Adrenal gland (tissue), 19 donors: ENCODE measurements around the gene MFSD11. TPM values are rescaled to one million over a fixed set of nuclear protein-coding genes. Genes with fewer than 3 reads are reported as not detected.

Experiments
- DNase-seq, 7 donors: peaks; one replicate each; pipeline ENCODE4 v3.0.0-alpha.2; 2019 to 2020
- H3K27ac ChIP-seq, 5 donors: fragments of 200-600 bp; sonication (generic) in 4 of 5; 1 replicate in 3 of 5; 2 replicates in 2 of 5; pipeline versions ENCODE4 v1.5.1 to v1.8.0; 2016 to 2020; ENCODE audit warnings: mild to moderate bottlenecking in 1 of 5
- H3K27me3 ChIP-seq: fragments of 200-600 bp; 2 replicates; pipeline ENCODE4 v1.8.0; 2021
- H3K36me3 ChIP-seq, 2 donors: fragments of 200-600 bp; replicated peaks in 1 of 2; 1 replicate in 1 of 2; 2 replicates in 1 of 2; pipeline versions ENCODE4 v1.5.1 to v1.8.0; 2018 to 2022
- H3K4me1 ChIP-seq, 2 donors: fragments of 200-600 bp; replicated peaks in 1 of 2; 1 replicate in 1 of 2; 2 replicates in 1 of 2; pipeline versions ENCODE4 v1.5.1 to v1.8.0; 2018 to 2021
- H3K4me3 ChIP-seq, 4 donors: fragments of 200-600 bp; sonication (generic) in 3 of 4; one replicate each; pipeline ENCODE4 v1.5.1; 2016 to 2018
- H3K9me3 ChIP-seq, 3 donors: fragments of 200-600 bp; sonication (generic) in 1 of 3; replicated peaks in 1 of 3; 1 replicate in 2 of 3; 2 replicates in 1 of 3; pipeline versions ENCODE4 v1.5.1 to v1.8.0; 2016 to 2021
- CTCF ChIP-seq, 6 experiments: fragments of 450-650 bp in 4 of 6; fragments of 200-600 bp in 2 of 6; sonication (generic) in 1 of 6; IDR thresholded peaks; 1 replicate in 5 of 6; 2 replicates in 1 of 6; pipeline versions ENCODE4 v1.5.1 to v1.8.0; 2016 to 2021; ENCODE audit warnings: antibody characterized with exemption in 6 of 6, mild to moderate bottlenecking in 2 of 6, moderate library complexity in 1 of 6
- POLR2A ChIP-seq, 2 donors: fragments of 450-650 bp; IDR thresholded peaks; one replicate each; pipeline ENCODE4 v1.6.1; 2017; ENCODE audit warnings: antibody characterized with exemption in 2 of 2, mild to moderate bottlenecking in 2 of 2, moderate library complexity in 1 of 2
- WGBS, 4 donors: extraction: QIAGEN DNeasy Blood & Tissue Kit in 2 of 4; methylation state at CpG; one replicate each; pipeline versions ENCODE4 v1.1.5 to v1.1.7; 2013 to 2017; 5-methylcytosine and 5-hydroxymethylcytosine counted together
- intact Hi-C, 2 donors: fragments of 100-400 bp; cut with DNase I; formaldehyde crosslinking; loops; one replicate each; pipeline versions ENCODE4 v1.14.1 to v1.15.0; 2022 to 2023
- long read RNA-seq, 10 donors: library from polyadenylated mRNA in 3 of 10; unstranded in 2 of 10; stranded (forward) in 1 of 10; transcript quantifications; one replicate each; pipeline ENCODE4 v2.0.0 and lab custom pipeline, GENCODE V29; 2021 to 2026
- polyA plus RNA-seq, 3 donors: library from polyadenylated mRNA; stranded (reverse); fragments of 200-250 nt in 2 of 3; fragments of 350-450 nt in 1 of 3; fragmentation: Illumina TruSeq in 1 of 3; extraction: RNeasy Lipid Tissue Mini Kit (QIAGEN cat#74804) in 1 of 3; gene quantifications; one replicate each; pipeline ENCODE4 v1.2.3, GENCODE V29; 2013 to 2014
- total RNA-seq, 9 donors: library from RNA; depleted of rRNA in 4 of 9; stranded (reverse); fragments of >200 nt in 4 of 9; fragments of 120-200 nt in 1 of 9; fragmentation: NEBNext Ultra II Directional in 1 of 9; extraction: Animal tissue kit (Norgen Biotek cat#: 25700) in 1 of 9; gene quantifications; one replicate each; pipeline versions ENCODE4 v1.1.0 to v1.2.4, GENCODE V29; 2013 to 2023
- donor health status: healthy with polysubstance abuse.
- donor health status: Bipolar disorder and iron deficiency.
- donor health status: DM: yes; HTN: yes; CAD: no.
- donor health status: DM: no; HTN: no; CAD: no.
- donor health status: DM: no; HTN: no; CAD: no.
- donor health status: DM: yes; HTN: yes; CAD: no.

MFSD11 gene
- total RNA-seq: 10 to 100 TPM; 24.2 to 50.0 (median 32.4) TPM
- 10 to 100 TPM in 2 of 3 donors, 1 to 10 TPM in 1; 9.4 to 20.4 (median 11.8) TPM for polyA plus RNA-seq
- long read RNA-seq, donor 1, partial matches to known transcripts: 0 of 4 reads
- long read RNA-seq, donor 1, other reads (novel, unspliced or antisense): 0 of 4 reads
- long read RNA-seq, donor 2, partial matches to known transcripts: 0 of 4 reads
- long read RNA-seq, donor 2, other reads (novel, unspliced or antisense): 0 of 4 reads
- long read RNA-seq, donor 3, partial matches to known transcripts: 0 of 4 reads
- long read RNA-seq, donor 3, other reads (novel, unspliced or antisense): 0 of 4 reads
- long read RNA-seq, donor 4, partial matches to known transcripts: 2 of 14 reads
- long read RNA-seq, donor 4, other reads (novel, unspliced or antisense): 5 of 14 reads
- long read RNA-seq, donor 5, transcript MFSD11-217 (14 exons, 1,891 nt): minor isoform, 10 of 62 reads
- long read RNA-seq, donor 5, transcript MFSD11-220 (14 exons, 2,850 nt): minor isoform, 9 of 62 reads
- long read RNA-seq, donor 5, transcript MFSD11-211 (13 exons, 3,612 nt): major isoform, 18 of 62 reads
- long read RNA-seq, donor 5, partial matches to known transcripts: 3 of 62 reads
- long read RNA-seq, donor 5, other reads (novel, unspliced or antisense): 19 of 62 reads
- long read RNA-seq, donor 6, partial matches to known transcripts: 2 of 9 reads
- long read RNA-seq, donor 6, other reads (novel, unspliced or antisense): 0 of 9 reads
- long read RNA-seq, donor 7, partial matches to known transcripts: 0 of 4 reads
- long read RNA-seq, donor 7, other reads (novel, unspliced or antisense): 0 of 4 reads
- long read RNA-seq, donor 8, transcript MFSD11-211 (13 exons, 3,612 nt): major isoform, 5 of 8 reads
- long read RNA-seq, donor 8, partial matches to known transcripts: 0 of 8 reads
- long read RNA-seq, donor 8, other reads (novel, unspliced or antisense): 0 of 8 reads
- long read RNA-seq, donor 9, partial matches to known transcripts: 7 of 9 reads
- long read RNA-seq, donor 9, other reads (novel, unspliced or antisense): 0 of 9 reads
- long read RNA-seq, donor 10, partial matches to known transcripts: 0 of 3 reads
- long read RNA-seq, donor 10, other reads (novel, unspliced or antisense): 0 of 3 reads

- peaks cover 0 to 44% of the 10 kb centered on the region in 2 donors for H3K36me3 ChIP-seq
- H3K4me3 ChIP-seq: peak within 1 kb of the TSS; percentile 83 to 98 (median 92)
- no peaks in the 10 kb centered on the region for H3K9me3 ChIP-seq
- TF ChIP-seq POLR2A (IDR thresholded peaks at IDR 0.05): peak; percentile 33 to 65
- TF ChIP-seq CTCF (IDR thresholded peaks at IDR 0.05): no peak
- peaks cover 32 to 65% of the 10 kb centered on the region in 2 donors for H3K4me1 ChIP-seq
- H3K27me3 ChIP-seq: no peaks in the 10 kb centered on the region
- intact Hi-C loops: no loop called here
- peak within 1 kb of the TSS; percentile 96 to 100 (median 99) for H3K27ac ChIP-seq
- DNase-seq: peak; percentile 91 to 94 (median 92)
- 0 to 1% (median 0%) methylated on average over 25 to 57 of the region's 57 CpGs for WGBS, 4 donors
Measured at GRCh38 chr17:76737676-76738467, at the start of gene MFSD11. Gene MFSD11 (plus strand): TSS chr17:76738119. CDS start chr17:76738353, 234 bp downstream.

- Histone ChIP-seq H3K36me3 (peaks cover 0 to 28% of the 10 kb centered on the region in 2 donors), H3K9me3 (no peaks in the 10 kb centered on the region), H3K4me1 (peaks cover 21 to 66% of the 10 kb centered on the region in 2 donors), H3K27me3 (no peaks in the 10 kb centered on the region), H3K27ac (peak overlapping the region; percentile 37 to 95 (median 89)), H3K4me3 (no peak overlapping the region)
- TF ChIP-seq CTCF (IDR thresholded peaks at IDR 0.05) (peak in 3 of 6 experiments; percentile 4 to 11 (median 10)), POLR2A (IDR thresholded peaks at IDR 0.05) (no peak)
- 30 to 44% (median 35%) methylated on average over 7 to 11 of the region's 11 CpGs for WGBS, 4 donors
- intact Hi-C loops: no loop called here
- peak in 6 of 7 donors; percentile 62 to 83 (median 76) for DNase-seq
Measured at GRCh38 chr17:76688165-76688622, 49.7 kb upstream of the MFSD11 start.

GRCh38 chr17:76689859-76690258 lies 48.1 kb upstream of the MFSD11 start:
- Histone ChIP-seq H3K27ac (peak overlapping the region in 3 of 5 donors; percentile 89 to 95 (median 93)), H3K36me3 (peaks cover 0 to 12% of the 10 kb centered on the region in 2 donors), H3K9me3 (no peaks in the 10 kb centered on the region), H3K27me3 (no peaks in the 10 kb centered on the region), H3K4me1 (peaks cover 26 to 68% of the 10 kb centered on the region in 2 donors), H3K4me3 (no peak overlapping the region)
- 81 to 89% (median 86%) methylated on average over 11 of the region's 11 CpGs for WGBS, 4 donors
- TF ChIP-seq CTCF (IDR thresholded peaks at IDR 0.05) (no peak), POLR2A (IDR thresholded peaks at IDR 0.05) (no peak)
- intact Hi-C loops: no loop called here
- no peak for DNase-seq
